Nucleus accumbens (tissue), 56 donors: Measurements from ENCODE around the gene SLC35B3.
"Not testable (repeated sequence)": the region's sequence is repeated elsewhere in the genome, so short reads cannot be mapped to it uniquely, and the experiment has no call there.

Source experiments
- DNase-seq, 56 donors: peaks; one replicate each; lab custom pipeline; 2025; lab: John Stamatoyannopoulos, UW

SLC35B3 gene

DNA sequence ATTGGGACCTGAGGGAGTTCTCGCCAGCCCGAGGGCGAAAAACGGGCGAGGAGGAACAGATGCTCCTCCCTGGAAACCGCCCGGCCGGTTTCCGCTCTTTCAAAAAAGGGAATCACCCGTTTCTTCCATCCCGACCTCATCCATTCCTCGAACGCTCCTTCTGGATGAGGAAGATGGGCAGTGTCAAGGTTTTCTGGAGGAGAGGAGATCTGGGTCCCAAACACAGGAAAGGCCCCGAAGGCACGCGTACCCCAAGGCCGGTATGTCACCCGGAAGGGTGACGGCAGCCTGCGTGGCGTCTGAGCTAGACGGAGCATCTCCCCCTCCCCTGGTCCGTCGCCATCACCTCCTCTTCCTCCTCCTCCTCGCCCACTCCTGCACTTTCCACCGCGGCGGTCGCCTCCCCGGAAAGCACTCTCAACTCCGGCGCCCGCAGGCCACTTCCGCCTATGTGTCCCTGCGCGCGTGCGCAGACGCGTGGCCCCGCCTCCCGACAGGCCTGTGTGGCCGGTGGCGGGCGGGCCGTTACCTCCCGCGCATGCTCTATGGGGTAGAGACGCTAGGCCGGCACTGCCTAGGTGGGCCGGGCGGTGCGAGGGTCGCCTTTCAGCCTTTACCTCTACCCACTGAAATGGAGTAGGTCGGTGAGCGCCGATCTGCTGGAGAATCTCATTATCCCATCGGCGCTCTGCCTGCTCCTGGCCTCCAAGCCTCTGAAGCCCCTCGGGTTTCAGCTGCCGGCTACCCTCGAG, at the start of gene SLC35B3:
Gene SLC35B3 (minus strand): TSS at position 453 of the 752 bp plus-strand sequence.
- DNase-seq, result peak; percentile 44 to 95 (median 87)

- DNase-seq, result no peak
Measured at GRCh38 chr6:8483650-8484049, 48.3 kb upstream of the SLC35B3 start.

DNA sequence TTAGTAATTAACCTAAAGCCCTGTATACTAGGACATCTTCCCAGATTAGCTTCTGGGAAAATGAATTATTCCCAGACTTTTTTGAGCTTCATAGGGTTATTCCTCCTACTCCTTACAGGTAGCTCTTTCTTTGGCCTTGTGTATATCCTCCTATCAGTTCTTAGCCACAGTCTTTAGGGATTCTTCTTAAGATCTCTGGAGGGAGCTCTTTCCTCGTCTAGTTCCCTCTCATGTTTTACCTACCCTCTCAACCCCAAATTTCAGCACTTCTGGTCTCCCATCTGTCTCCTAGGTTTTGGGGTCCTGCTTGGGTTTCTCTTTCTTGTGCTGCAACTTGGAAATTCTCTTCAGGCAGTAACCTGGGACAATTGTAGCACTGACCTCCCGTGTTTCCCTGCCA, 46.4 kb upstream of the SLC35B3 start:
- DNase-seq, result no peak

- no peak for DNase-seq
Measured at GRCh38 chr6:8478418-8478817, 43.1 kb upstream of the SLC35B3 start.

GRCh38 chr6:8476656-8477055, 41.3 kb upstream of the SLC35B3 start:
- DNase-seq, result no peak

DNA sequence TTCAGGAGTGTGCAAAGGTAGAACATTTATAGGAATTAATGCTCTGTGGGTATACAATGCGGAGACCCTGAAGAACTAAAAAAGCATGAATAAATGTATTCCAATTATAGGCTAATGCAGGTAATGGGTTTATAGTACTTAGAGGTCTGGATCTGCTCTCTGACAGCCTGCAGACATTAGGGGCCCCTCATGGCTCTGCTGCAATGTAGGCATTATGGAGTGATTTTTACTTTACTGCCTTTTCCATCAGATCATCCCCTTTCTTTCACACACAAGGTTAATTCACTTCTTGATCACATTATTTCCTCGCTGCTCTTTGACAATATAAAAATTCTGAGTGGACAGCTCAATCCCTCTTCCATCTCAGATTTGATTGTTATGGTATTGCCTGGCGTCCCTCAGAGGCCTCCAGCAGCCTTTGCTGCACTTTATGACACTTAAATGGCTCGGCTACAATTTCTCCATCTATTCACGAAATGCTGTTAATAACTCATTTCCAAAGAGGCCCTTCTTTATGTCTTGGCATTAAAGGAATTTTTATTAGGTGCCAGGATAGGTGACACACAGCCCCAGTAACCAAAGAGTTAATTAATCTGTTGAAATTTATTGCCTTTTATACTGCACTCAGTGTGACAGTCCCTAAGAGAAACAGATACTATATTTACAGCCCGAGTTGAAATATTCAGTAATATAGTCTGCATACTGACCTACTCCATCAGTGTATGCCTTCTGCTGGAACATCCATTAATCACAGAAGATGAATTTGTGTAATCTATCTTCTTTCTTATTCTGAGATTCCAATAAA, 33.4 kb upstream of the SLC35B3 start:
- no peak for DNase-seq

- DNase-seq, result no peak
Measured at GRCh38 chr6:8462694-8463093, 27.3 kb upstream of the SLC35B3 start.

DNA sequence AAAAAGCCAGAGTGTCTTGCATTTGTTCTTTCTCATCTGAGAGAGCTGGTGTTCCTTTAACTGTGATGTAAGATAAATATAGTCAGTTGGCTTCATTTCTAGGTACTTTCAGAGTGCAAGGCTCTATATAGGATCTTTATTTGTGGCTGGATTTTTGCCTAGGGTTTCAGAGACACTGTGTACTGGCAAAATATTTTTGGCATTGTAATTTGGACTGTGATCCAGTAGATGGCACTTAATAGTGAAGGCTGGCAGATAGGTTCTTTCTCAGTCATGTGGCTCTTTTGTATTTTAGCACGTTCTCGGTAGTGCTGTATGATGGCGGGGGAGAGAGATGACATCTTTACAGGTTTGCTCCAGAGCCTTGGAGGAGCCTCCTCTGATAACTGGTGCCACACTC, 26.8 kb upstream of the SLC35B3 start:
- no peak for DNase-seq

GRCh38 chr6:8446391-8446790, 11.0 kb upstream of the SLC35B3 start:
- no peak for DNase-seq

DNA sequence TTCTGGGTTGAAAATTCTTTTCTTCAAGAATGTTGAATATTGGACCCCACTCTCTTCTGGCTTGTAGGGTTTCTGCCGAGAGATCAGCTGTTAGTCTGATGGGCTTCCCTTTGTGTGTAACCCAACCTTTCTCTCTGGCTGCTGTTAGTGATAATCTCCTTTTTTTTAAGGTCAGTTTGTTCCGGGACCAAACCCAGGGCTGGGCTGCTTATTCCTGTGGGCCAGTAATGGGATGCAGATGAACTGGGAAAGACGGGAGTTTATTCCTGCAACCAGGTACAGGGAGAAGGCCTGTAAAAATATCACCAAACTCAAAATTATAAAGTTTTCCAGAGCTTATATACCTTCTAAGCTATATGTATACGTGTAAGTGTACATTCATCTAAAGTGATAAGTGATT, 10.6 kb upstream of the SLC35B3 start:
- not testable (repeated sequence) for DNase-seq

DNA sequence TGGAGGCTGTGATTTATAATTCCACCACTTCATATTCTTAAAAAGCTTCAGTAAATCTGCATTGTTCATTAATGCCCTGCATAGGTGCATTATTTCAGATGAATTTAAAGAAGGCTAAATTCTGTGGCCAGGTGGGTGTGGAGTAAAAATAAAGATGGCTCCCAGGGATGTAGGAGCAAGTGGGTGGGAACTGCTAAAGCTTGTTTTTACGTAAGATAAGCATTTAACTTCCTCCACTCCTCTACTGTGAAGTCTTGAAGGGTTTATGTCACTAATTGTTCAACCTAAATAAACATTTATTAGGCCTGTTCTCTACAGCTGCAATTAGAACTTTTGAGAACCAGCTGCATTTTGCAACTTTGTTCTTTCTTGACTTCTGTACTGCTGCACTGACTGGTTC, 6.8 kb upstream of the SLC35B3 start:
- no peak for DNase-seq

DNA sequence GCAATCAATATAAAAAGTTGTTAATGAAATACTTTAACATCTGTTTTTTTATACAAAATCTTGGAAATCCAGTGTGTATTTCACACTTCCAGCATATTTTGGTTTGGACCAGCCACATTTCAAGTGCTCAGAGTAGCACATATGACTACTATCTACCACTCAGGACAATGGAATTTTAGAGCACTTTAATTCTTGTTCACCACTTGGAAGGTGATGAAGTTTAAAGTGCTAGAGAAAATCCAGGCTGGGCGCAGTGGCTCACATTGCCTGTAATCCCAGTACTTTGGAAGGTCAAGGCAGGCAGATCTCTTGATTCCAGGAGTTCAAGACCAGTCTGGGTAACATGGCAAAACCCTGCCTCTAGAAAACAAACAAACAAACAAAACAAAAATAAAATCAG, 6.1 kb upstream of the SLC35B3 start:
- DNase-seq, result no peak

DNA sequence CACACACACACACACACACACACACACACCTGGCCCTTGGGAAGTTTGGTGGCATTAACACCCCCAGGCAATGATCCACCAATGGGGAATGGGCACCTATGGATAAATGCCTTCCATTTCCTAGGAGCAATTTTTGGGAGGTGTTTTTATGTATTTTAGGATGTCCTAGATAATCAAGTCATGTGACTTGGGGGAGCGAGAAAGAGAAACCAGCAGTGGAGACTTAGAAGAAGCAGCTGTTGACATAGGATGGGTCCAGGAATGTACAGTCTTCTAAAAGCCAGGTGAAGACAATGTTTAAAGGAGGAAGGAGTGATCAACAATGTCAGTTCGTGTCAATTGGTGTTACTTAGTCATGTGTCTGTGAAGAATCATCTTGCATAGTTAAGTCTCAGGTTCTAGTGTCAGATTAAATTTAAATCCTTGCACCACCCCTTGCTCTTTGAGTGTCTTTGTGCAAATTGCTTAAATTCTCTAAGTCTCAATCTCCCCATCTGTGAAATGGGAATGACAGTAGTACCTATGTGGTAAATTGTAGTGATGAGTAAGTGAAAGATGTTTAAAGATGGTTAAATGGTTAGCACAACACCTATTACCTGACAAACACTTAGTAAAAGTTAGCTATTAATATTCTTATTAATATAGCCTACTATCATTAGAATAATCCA, 4.4 kb upstream of the SLC35B3 start:
- no peak for DNase-seq

GRCh38 chr6:8437813-8438212, 2.5 kb upstream of the SLC35B3 start:
- no peak for DNase-seq

DNA sequence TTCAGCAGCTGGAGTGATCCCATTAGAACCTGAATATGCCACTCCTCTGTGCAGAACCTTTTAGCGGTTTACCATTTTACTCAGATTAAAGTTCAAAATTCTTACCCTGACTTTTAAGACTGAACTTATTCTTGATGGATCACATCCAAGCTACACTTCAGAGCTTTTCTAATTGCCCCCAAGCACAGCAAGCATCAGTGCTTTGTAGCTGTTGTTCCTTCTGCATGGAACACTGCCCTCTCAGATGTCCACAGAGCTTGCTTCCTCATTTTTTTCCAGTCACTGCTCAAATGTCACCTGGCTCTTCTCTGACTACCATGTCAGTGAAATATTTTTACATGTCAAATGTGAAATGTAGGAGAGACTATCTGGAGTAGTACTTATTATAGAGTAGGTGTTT, 1.6 kb upstream of the SLC35B3 start:
- DNase-seq, result no peak

- DNase-seq, result no peak
Measured at GRCh38 chr6:8435845-8436168, 462 bp upstream of the SLC35B3 start.

GRCh38 chr6:8434727-8435092, 635 bp downstream of the SLC35B3 start:
- DNase-seq, result no peak

DNA sequence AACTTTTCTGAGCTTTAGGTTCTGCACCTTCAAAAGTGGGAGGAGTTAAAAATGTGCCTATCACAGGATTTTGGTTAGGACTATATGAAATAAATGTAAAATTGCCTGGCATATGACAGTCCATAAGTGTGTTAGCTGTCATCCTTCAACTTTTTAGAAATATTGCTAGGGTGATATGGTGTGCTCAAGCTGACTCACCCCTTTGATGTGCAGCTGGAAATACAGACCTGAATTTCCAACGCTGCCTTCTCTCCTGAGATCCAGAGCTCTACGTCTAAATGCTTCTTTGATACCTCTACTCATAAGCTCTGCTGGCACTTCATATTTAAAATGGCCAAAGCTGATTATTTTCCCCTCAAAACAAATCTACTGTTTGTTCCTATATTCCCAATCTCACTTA, 2.7 kb downstream of the SLC35B3 start:
- DNase-seq, result no peak

DNA sequence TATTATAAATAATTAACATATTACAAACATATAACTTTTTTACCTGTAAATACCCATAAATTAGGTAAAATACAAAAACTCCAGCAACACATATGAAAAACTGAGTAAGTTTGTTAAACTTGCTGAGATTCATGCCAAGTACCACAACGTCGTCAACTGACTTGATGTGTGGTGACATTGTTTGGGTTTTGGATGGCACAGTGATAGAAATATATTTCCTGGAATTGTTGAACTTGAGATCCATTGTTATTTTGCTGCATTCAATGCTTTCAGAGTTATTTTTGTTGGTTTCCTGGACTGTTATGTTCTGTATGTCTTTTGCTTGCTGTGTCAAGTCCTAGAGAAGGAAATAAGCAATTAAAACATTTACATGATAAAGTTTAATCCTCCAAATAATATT, 5.5 kb downstream of the SLC35B3 start:
- no peak for DNase-seq

DNA sequence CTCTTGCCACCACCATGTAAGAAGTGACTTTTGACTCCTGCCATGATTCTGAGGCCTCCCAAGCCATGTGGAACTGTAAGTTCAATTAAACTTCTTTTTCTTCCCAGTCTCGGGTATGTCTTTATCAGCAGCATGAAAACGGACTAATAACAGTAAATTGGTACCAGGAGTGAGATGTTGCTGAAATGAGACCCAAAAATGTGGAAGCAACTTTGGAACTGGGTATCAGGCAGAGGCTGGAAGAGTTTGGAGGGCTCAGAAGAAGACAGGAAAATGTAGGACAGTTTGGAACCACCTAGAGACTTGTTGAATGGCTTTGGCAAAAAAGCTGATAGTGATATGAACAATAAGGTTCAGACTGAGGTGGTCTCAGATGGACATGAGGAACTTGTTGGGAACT, 8.8 kb downstream of the SLC35B3 start:
- DNase-seq, result not testable (repeated sequence)

- DNase-seq, result no peak
Measured at GRCh38 chr6:8420031-8420588, 15.2 kb downstream of the SLC35B3 start.
